ENCODE measurements around the gene FSTL5.

GRCh38 chr4:161916035-161916434 is 247.8 kb downstream of the FSTL5 start:
- TF ChIP-seq POLR2A (IDR thresholded peaks at IDR 0.05; ENCODE audit: low read length) (no peak), GATA1 (IDR thresholded peaks at IDR 0.05; ENCODE audit: low read depth, low read length) (no peak)

All from erythroblast (primary cell).